ENCODE results near the gene EVX2. TPM values are rescaled to one million over a fixed set of nuclear protein-coding genes. Genes with fewer than 3 reads are reported as not detected.

The EVX2 gene
- total RNA-seq, 4 donors from 2014 or later = not detected

DNA sequence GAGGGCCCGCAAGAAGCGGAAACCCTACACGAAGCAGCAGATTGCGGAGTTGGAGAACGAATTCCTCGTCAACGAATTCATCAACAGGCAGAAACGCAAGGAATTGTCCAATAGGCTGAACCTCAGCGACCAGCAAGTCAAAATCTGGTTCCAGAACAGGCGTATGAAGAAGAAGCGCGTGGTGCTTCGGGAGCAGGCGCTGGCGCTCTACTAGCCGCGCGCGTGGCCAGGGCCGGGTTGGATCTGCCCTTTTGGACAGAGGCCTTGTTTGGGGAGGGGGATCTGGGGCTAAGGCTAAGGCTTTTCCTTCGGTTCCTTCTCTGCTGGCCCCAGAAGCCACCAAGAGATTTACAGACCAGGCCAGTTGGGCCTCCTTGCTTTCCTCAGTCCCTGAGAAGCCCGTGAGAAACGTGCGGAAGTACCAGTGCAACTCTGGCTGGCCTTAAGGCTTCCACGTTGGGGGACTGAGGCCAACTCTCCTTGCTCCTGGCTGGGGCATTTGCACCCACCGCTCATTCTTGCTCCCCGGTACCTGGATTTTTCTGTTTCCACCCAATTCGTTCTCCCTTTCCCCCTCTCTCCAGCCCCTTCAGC lies 16.9 kb upstream of the EVX2 start:
- H3K4me3 ChIP-seq (replicated peaks in 1 of 3) = no peak overlapping the region
- no peak overlapping the region for H3K27ac ChIP-seq
- intact Hi-C loops (cut with DNase I) = no loop called here
- no peaks in the 10 kb centered on the region for H3K36me3 ChIP-seq
- H3K9me3 ChIP-seq = no peaks in the 10 kb centered on the region
- peaks cover 94% of the 10 kb centered on the region for H3K27me3 ChIP-seq
- H3K4me1 ChIP-seq = peaks cover 18 to 30% of the 10 kb centered on the region in 2 donors
- 14 to 15% methylated on average over 17 to 28 of the region's 28 CpGs for WGBS, 2 donors
- TF ChIP-seq, protein P1, sequence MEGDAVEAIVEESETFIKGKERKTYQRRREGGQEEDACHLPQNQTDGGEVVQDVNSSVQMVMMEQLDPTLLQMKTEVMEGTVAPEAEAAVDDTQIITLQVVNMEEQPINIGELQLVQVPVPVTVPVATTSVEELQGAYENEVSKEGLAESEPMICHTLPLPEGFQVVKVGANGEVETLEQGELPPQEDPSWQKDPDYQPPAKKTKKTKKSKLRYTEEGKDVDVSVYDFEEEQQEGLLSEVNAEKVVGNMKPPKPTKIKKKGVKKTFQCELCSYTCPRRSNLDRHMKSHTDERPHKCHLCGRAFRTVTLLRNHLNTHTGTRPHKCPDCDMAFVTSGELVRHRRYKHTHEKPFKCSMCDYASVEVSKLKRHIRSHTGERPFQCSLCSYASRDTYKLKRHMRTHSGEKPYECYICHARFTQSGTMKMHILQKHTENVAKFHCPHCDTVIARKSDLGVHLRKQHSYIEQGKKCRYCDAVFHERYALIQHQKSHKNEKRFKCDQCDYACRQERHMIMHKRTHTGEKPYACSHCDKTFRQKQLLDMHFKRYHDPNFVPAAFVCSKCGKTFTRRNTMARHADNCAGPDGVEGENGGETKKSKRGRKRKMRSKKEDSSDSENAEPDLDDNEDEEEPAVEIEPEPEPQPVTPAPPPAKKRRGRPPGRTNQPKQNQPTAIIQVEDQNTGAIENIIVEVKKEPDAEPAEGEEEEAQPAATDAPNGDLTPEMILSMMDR (IDR thresholded peaks at IDR 0.05) = no peak
- TF ChIP-seq POLR2A (IDR thresholded peaks at IDR 0.05) = no peak
- no peak for DNase-seq

DNA sequence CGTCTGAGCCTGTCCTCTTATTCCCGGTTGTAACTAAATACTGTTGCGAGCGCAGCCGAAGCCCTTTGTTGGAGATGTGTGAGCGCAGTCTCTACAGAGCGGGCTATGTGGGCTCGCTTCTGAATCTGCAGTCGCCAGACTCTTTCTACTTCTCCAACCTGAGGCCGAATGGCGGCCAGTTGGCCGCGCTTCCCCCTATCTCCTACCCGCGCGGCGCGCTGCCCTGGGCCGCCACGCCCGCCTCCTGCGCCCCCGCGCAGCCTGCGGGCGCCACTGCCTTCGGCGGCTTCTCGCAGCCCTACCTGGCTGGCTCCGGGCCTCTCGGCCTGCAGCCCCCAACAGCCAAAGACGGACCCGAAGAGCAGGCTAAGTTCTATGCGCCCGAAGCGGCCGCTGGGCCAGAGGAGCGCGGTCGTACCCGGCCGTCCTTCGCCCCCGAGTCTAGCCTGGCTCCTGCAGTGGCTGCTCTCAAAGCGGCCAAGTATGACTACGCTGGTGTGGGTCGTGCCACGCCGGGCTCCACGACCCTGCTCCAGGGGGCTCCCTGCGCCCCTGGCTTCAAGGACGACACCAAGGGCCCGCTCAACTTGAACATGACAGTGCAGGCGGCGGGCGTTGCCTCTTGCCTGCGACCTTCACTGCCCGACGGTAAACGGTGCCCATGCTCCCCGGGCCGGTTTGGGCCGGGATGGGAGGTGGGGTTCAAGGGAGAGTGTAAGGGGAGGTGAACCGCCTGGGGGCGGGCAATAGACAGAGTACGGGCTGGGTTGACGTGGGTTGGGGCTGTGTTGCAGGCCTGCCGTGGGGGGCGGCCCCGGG lies 16.2 kb upstream of the EVX2 start, which contains the start of gene HOXD12:
Gene HOXD12 (plus strand): TSS at position 68 of the 819 bp plus-strand sequence. CDS start 7 bp downstream, at position 75.
- intact Hi-C loops (cut with DNase I) = loop anchor here (10.0 kb wide), 1 partner anchor 415 kb away; no protein-coding TSS in a partner anchor
- WGBS, 2 donors = 5 to 9% methylated on average over 21 to 52 of the region's 70 CpGs
- Histone ChIP-seq H3K27me3 (peaks cover 95% of the 10 kb centered on the region), H3K27ac (no peak within 1 kb of the TSS), H3K4me3 (replicated peaks in 1 of 3) (no peak within 1 kb of the TSS), H3K4me1 (peaks cover 17 to 30% of the 10 kb centered on the region in 2 donors), H3K9me3 (no peaks in the 10 kb centered on the region), H3K36me3 (no peaks in the 10 kb centered on the region)
- no peak for DNase-seq
- TF ChIP-seq, protein P1 (IDR thresholded peaks at IDR 0.05) = no peak
- no peak for TF ChIP-seq POLR2A (IDR thresholded peaks at IDR 0.05)

DNA sequence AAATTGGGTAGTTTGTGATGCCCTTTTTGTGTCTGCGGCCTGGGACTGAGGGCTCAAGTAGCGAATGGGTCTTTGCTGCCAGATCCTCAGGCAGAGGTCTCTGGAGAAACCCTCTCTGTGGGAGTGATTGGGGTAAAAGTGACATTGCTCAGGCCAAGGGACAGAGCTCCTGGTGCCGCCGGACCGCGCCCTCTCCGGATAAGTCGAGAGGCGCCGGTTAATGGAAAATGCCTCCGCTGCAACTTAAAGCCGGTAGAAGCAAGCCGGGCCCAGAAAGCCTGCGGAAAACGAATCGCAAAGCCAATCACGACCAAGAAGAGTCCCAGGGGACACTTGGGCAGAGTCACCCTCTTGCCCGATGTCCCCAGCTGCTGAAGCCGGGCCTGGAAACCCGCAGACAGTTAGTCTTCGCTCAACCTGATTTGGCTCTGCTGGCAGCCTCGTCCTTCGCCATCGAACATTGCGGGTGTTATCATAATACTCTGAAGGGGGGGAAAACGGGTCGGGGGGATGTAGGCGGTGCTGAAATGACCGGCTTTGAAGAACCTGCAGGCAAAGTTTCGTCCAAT lies 15.5 kb upstream of the EVX2 start:
- Histone ChIP-seq H3K4me3 (replicated peaks in 1 of 3) (no peak overlapping the region), H3K27me3 (peaks cover 95% of the 10 kb centered on the region), H3K4me1 (peaks cover 10 to 23% of the 10 kb centered on the region in 2 donors), H3K36me3 (no peaks in the 10 kb centered on the region), H3K9me3 (no peaks in the 10 kb centered on the region), H3K27ac (no peak overlapping the region)
- 5 to 9% methylated on average over 29 to 30 of the region's 30 CpGs for WGBS, 2 donors
- intact Hi-C loops (cut with DNase I) = loop anchor here (10.0 kb wide), 1 partner anchor 414 kb away; no protein-coding TSS in a partner anchor
- DNase-seq = no peak
- TF ChIP-seq, protein P1 (IDR thresholded peaks at IDR 0.05) = no peak
- no peak for TF ChIP-seq POLR2A (IDR thresholded peaks at IDR 0.05)

- DNase-seq = no peak
- no peaks in the 10 kb centered on the region for H3K9me3 ChIP-seq
- H3K27ac ChIP-seq = no peak overlapping the region
- H3K4me3 ChIP-seq (replicated peaks in 1 of 3) = no peak overlapping the region
- H3K27me3 ChIP-seq = peaks cover 94% of the 10 kb centered on the region
- intact Hi-C loops (cut with DNase I) = loop anchor here (10.0 kb wide), 1 partner anchor 414 kb away; no protein-coding TSS in a partner anchor
- 0 to 3% methylated on average over 5 to 34 of the region's 35 CpGs for whole genome bisulfite sequencing, 2 donors
- H3K4me1 ChIP-seq = peaks cover 9 to 24% of the 10 kb centered on the region in 2 donors
- TF ChIP-seq, protein P1 (IDR thresholded peaks at IDR 0.05) = no peak
- no peaks in the 10 kb centered on the region for H3K36me3 ChIP-seq
These were observed 14.8 kb upstream of the EVX2 start for GRCh38 chr2:176098366-176099158.

All from thyroid gland (tissue), 4 donors.